AG10803 (cell line): ENCODE data around the gene SDF2L1.
"Not testable (repeated sequence)": the region's sequence is repeated elsewhere in the genome, so short reads cannot be mapped to it uniquely, and the experiment has no call there.

Experiments used
- DNase-seq: peaks from one replicate; pipeline ENCODE4 v3.0.0; 2010; ENCODE audit warnings: low read depth
- H3K4me3 ChIP-seq: 2 replicates; pipeline ENCODE4 v1.5.1; 2011; ENCODE audit warnings: mild to moderate bottlenecking, low read length, control low read depth
- TF ChIP-seq, protein P1 (sequence below): conservative IDR thresholded peaks from 2 replicates; pipeline ENCODE4 v1.5.1; 2011; ENCODE audit warnings: mild to moderate bottlenecking, low read length, control low read depth, inconsistent platforms

Gene SDF2L1

DNA sequence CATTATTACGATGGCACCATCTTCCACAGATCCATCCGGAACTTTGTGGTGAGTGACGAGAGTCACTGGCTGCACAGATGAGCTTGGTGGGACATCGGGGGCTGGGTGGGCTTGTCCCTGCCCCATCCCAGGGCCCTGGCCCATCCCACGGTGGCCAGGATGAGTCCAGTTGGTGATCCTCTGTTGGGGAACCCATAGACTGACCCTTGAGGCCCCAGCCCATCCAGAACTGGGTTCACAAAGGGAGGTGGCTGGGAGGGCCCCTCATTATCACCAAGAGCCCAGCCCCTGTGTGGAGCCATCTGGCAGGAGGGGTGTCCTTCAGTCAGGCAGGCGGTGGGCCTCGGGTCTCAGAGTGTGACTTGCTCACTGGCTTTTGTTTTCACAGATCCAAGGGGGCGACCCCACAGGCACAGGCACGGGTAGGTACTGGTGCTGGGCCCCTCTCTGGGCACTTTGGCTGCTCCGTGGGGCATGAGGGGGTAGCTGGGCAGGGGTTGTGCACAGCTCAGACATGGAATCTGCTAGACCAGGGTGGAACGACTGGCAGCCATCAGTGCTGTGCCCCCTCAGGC lies 45.7 kb downstream of the SDF2L1 start:
- H3K4me3 ChIP-seq = no peak overlapping the region

DNA sequence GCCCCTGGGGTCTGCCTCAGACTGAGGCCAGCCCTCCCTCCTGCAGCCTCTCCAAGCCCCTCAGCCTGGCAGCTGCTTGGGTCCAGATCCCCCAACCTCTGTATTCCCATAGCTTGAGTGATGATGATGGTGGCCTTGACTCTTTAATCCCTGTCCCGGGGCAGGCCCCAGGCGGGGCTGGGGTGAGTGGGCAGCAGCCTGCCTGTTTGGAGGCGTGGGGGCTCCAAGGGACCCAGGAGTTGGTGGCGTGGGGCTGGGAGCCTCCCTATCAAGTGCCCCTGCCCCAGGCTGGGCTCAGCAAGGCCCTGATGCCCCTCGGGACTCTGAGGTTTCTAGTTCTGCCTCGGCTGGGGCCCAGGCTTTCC lies 46.2 kb downstream of the SDF2L1 start:
- TF ChIP-seq, protein P1, sequence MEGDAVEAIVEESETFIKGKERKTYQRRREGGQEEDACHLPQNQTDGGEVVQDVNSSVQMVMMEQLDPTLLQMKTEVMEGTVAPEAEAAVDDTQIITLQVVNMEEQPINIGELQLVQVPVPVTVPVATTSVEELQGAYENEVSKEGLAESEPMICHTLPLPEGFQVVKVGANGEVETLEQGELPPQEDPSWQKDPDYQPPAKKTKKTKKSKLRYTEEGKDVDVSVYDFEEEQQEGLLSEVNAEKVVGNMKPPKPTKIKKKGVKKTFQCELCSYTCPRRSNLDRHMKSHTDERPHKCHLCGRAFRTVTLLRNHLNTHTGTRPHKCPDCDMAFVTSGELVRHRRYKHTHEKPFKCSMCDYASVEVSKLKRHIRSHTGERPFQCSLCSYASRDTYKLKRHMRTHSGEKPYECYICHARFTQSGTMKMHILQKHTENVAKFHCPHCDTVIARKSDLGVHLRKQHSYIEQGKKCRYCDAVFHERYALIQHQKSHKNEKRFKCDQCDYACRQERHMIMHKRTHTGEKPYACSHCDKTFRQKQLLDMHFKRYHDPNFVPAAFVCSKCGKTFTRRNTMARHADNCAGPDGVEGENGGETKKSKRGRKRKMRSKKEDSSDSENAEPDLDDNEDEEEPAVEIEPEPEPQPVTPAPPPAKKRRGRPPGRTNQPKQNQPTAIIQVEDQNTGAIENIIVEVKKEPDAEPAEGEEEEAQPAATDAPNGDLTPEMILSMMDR = no peak
- no peak for DNase-seq
- H3K4me3 ChIP-seq = no peak overlapping the region

More for the DNA sequence above, 45.7 kb downstream of the SDF2L1 start:
- TF ChIP-seq, protein P1 = no peak
- no peak for DNase-seq

DNA sequence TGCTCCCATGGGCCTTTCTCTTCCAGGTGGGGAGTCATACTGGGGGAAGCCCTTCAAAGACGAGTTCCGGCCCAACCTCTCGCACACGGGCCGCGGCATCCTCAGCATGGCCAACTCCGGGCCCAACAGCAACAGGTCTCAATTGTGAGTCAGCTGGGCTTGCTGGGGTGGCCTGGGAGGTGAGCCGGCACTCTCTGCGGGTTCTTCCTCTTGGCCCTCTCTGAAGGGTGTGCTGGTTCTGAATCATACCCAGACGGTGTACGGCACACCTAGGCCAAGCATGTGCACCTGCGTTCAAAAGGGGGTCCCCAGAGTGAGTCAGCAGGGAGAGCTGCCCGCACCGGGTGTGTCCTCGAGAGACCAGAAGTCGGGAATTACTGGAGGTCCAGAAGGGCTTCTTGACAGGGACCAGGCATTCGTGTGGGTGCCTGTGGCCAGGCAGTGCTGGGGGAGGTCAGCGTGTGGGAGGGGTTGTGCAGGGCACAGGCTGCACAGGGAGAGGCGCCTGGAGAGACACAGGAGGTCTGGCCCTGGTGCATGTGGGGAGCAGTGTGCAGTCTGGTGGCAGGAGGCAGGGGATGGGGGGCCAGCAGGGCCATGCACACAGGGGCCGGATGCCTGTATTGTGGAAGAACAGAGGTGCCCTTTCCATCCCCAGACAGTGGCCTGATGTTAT lies 46.7 kb downstream of the SDF2L1 start:
- no peak overlapping the region for H3K4me3 ChIP-seq
- TF ChIP-seq, protein P1 = no peak
- DNase-seq = no peak

DNA sequence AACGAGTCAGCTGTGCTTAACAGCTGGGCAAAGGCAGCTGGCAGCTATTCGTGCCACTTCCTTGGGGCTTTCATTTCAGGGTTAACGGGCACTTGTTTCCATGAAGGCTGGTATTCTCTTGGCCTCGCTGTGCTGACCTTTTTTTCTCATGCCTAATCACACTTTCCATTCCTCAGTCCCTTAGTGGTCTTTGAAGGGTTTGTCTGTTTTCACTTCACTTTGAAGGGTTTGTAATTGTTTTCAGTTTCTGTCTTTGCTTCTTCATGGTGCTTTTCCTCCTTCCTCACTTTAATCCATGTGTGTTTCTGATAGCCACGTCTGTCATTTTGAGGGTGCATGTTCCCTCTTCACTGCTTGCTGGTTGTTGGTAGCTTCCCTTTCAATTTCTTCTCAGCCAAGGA lies 48.3 kb downstream of the SDF2L1 start:
- TF ChIP-seq, protein P1 = no peak
- no peak for DNase-seq
- no peak overlapping the region for H3K4me3 ChIP-seq

DNA sequence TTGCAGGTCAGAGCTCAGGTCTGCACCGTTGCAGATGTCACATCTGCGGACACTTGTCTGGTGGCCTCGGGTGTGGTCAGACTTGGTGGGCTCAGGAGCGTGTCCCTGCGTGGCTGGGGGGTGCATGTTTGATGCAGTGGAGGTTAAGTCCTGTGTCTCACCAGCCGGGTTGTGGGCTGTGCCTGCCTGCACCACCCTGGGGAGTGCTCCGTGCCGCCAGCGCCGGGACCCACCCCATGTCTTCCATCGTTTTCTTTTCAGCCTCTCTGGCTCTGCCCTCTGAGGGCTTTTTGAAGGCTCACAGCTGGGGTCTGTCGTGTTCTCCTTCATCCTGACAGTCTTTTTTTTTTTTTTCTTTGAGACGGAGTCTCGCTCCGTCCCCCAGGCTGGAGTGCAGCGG lies 49.7 kb downstream of the SDF2L1 start:
- TF ChIP-seq, protein P1 = no peak
- no peak overlapping the region for H3K4me3 ChIP-seq
- no peak for DNase-seq

DNA sequence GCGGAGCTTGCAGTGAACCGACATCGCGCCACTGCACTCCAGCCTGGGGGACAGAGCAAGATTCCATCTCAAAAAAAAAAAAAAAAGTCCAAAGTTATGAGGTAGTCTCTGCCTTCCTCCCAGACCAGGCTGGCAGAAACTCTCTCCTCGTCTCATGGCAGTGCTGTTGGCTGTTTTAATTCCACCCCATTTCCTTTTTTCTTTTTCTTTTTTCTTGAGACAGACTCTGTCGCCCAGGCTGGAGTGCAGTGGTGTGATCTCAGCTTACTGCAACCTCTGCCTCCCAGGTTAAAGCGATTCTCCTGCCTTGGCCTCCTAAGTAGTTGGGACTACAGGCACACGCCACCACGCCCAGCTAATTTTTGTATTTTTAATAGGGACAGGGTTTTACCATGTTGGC lies 50.8 kb downstream of the SDF2L1 start:
- not testable (repeated sequence) for DNase-seq

DNA sequence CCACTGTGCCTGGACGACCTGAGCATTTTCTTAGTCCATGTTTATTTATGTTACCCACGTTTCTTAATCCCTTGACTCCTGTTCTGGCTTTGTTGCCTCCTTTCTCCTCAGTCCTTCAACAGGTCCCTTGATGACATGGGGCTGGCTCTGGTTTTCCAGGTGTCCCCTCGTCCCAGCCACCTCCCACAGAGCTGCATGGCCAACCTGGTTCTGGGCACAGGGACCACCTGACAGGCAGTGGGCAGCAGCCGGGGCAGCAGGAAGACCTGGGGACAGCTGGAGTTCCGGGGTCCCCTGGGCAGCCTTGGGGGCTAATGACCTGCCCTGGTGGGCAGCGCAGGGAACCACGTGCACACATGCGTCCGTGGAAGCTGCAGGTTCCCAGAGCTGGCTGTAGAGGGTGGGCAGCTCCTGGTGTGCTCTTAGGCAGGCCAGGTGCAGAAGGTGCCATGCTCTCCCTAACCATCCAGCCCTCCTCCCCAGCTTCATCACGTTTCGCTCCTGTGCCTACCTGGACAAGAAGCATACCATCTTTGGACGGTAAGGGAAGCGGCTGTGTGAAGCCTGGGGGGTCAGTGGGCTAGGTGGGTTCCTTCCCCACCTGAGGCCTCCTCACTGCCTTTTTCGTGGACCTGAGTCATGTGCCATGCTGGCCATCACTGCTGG lies 51.4 kb downstream of the SDF2L1 start:
- TF ChIP-seq, protein P1 = no peak

More for the DNA sequence above, 50.8 kb downstream of the SDF2L1 start:
- not testable (repeated sequence) for H3K4me3 ChIP-seq

More for the DNA sequence above, 51.4 kb downstream of the SDF2L1 start:
- DNase-seq = no peak
- H3K4me3 ChIP-seq = no peak overlapping the region
